KOPT-K1 (cell line): ENCODE results near the gene GRIP1.
"Not testable (repeated sequence)": the region's sequence is repeated elsewhere in the genome, so short reads cannot be mapped to it uniquely, and the experiment has no call there.

ENCODE experiments used
- H3K27ac ChIP-seq: fragments of 200-600 bp; sonication (generic); 2 replicates; pipeline ENCODE4 v1.5.1; 2016; ENCODE audit warnings: antibody characterized with exemption, mild to moderate bottlenecking, low read depth, low read length; ENCODE audit not compliant: poor library complexity, severe bottlenecking
- H3K36me3 ChIP-seq: fragments of 200-600 bp; sonication (generic); 2 replicates; pipeline ENCODE4 v1.5.1; 2017; ENCODE audit warnings: antibody characterized with exemption, mild to moderate bottlenecking, low read length, moderate library complexity; ENCODE audit not compliant: insufficient read depth
- H3K9me3 ChIP-seq: fragments of 200-600 bp; sonication (generic); 2 replicates; pipeline ENCODE4 v1.5.1; 2017; ENCODE audit warnings: antibody characterized with exemption, low read length, mild to moderate bottlenecking; ENCODE audit not compliant: insufficient read depth, poor library complexity, severe bottlenecking

Gene GRIP1

GRCh38 chr12:66331814-66332213, 347.1 kb downstream of the GRIP1 start:
- Histone ChIP-seq H3K9me3 (no peaks in the 10 kb centered on the region), H3K36me3 (peaks cover 31% of the 10 kb centered on the region), H3K27ac (no peak overlapping the region)

GRCh38 chr12:66331016-66331415, 347.9 kb downstream of the GRIP1 start:
- H3K36me3 ChIP-seq, result peaks cover 38% of the 10 kb centered on the region
- H3K27ac ChIP-seq, result no peak overlapping the region
- no peaks in the 10 kb centered on the region for H3K9me3 ChIP-seq

- Histone ChIP-seq H3K27ac (no peak overlapping the region), H3K9me3 (no peaks in the 10 kb centered on the region), H3K36me3 (peaks cover 49% of the 10 kb centered on the region)
Measured at GRCh38 chr12:66329941-66330340, 348.9 kb downstream of the GRIP1 start.

- H3K9me3 ChIP-seq, result no peaks in the 10 kb centered on the region
- no peak overlapping the region for H3K27ac ChIP-seq
- peaks cover 88% of the 10 kb centered on the region for H3K36me3 ChIP-seq
Measured at GRCh38 chr12:66323017-66323416, 355.9 kb downstream of the GRIP1 start.

- peaks cover 88% of the 10 kb centered on the region for H3K36me3 ChIP-seq
- no peak overlapping the region for H3K27ac ChIP-seq
- H3K9me3 ChIP-seq, result no peaks in the 10 kb centered on the region
Measured at GRCh38 chr12:66321435-66321834, 357.4 kb downstream of the GRIP1 start.

GRCh38 chr12:66320996-66321395, 357.9 kb downstream of the GRIP1 start:
- Histone ChIP-seq H3K27ac (no peak overlapping the region), H3K36me3 (peaks cover 88% of the 10 kb centered on the region), H3K9me3 (no peaks in the 10 kb centered on the region)

GRCh38 chr12:66319266-66319954, 359.5 kb downstream of the GRIP1 start:
- Histone ChIP-seq H3K27ac (no peak overlapping the region), H3K9me3 (no peaks in the 10 kb centered on the region), H3K36me3 (peaks cover 83% of the 10 kb centered on the region)

- Histone ChIP-seq H3K27ac (no peak overlapping the region), H3K9me3 (no peaks in the 10 kb centered on the region), H3K36me3 (peaks cover 72% of the 10 kb centered on the region)
Measured at GRCh38 chr12:66314278-66314677, 364.6 kb downstream of the GRIP1 start.

GRCh38 chr12:66312189-66312588, 366.7 kb downstream of the GRIP1 start:
- Histone ChIP-seq H3K36me3 (peaks cover 65% of the 10 kb centered on the region), H3K27ac (no peak overlapping the region), H3K9me3 (no peaks in the 10 kb centered on the region)

- Histone ChIP-seq H3K9me3 (no peaks in the 10 kb centered on the region), H3K27ac (no peak overlapping the region), H3K36me3 (peaks cover 61% of the 10 kb centered on the region)
Measured at GRCh38 chr12:66309606-66310005, 369.3 kb downstream of the GRIP1 start.

GRCh38 chr12:66304296-66304900, 374.5 kb downstream of the GRIP1 start:
- Histone ChIP-seq H3K9me3 (no peaks in the 10 kb centered on the region), H3K27ac (peak overlapping the region; percentile 87)

GRCh38 chr12:66303316-66303804, 375.5 kb downstream of the GRIP1 start:
- peaks cover 16% of the 10 kb centered on the region for H3K36me3 ChIP-seq
- not testable (repeated sequence) for H3K9me3 ChIP-seq
- H3K27ac ChIP-seq, result peak overlapping the region; percentile 87

More at GRCh38 chr12:66304296-66304900, 374.5 kb downstream of the GRIP1 start:
- peaks cover 24% of the 10 kb centered on the region for H3K36me3 ChIP-seq

- Histone ChIP-seq H3K36me3 (peaks cover 12% of the 10 kb centered on the region), H3K9me3 (no peaks in the 10 kb centered on the region), H3K27ac (peak overlapping the region; percentile 87)
Measured at GRCh38 chr12:66302827-66303169, 376.1 kb downstream of the GRIP1 start.

- Histone ChIP-seq H3K27ac (peak within 1 kb of the TSS; percentile 87), H3K9me3 (no peaks in the 10 kb centered on the region), H3K36me3 (peaks cover 12% of the 10 kb centered on the region)
Measured at GRCh38 chr12:66301944-66302826, 376.7 kb downstream of the GRIP1 start, which contains the start of gene HELB. Gene HELB (plus strand): TSS chr12:66302493. CDS start chr12:66302604, 111 bp downstream.

GRCh38 chr12:66297923-66298322, 381.0 kb downstream of the GRIP1 start:
- Histone ChIP-seq H3K36me3 (no peaks in the 10 kb centered on the region), H3K27ac (no peak overlapping the region), H3K9me3 (peaks cover 5% of the 10 kb centered on the region)
